Stomach (tissue), 9 donors: ENCODE data around the gene TNFRSF25. TPM values are rescaled to one million over a fixed set of nuclear protein-coding genes. Genes with fewer than 3 reads are reported as not detected.

Experiments used
- DNase-seq, 2 donors: peaks; one replicate each; pipeline versions ENCODE4 v3.0.0 to v3.0.0-alpha.2; 2013 to 2019
- H3K27ac ChIP-seq, 5 donors: fragments of 200-600 bp in 4 of 5; sonication (generic) in 4 of 5; one replicate each; pipeline ENCODE4 v1.5.1; 2013 to 2019; ENCODE audit warnings: mild to moderate bottlenecking in 1 of 5, moderate library complexity in 1 of 5
- H3K27me3 ChIP-seq, 3 donors: fragments of 200-600 bp; sonication (generic); one replicate each; pipeline ENCODE4 v1.5.1; 2017 to 2019; ENCODE audit warnings: mixed run types in 1 of 3
- H3K36me3 ChIP-seq, 4 donors: fragments of 200-600 bp; sonication (generic); 1 replicate in 3 of 4; 2 replicates in 1 of 4; pipeline ENCODE4 v1.5.1; 2016 to 2019
- H3K4me1 ChIP-seq, 4 donors: fragments of 200-600 bp; sonication (generic); one replicate each; pipeline ENCODE4 v1.5.1; 2016 to 2019
- H3K4me3 ChIP-seq, 4 donors: fragments of 200-600 bp; sonication (generic) in 3 of 4; one replicate each; pipeline ENCODE4 v1.5.1; 2016 to 2019; ENCODE audit warnings: mild to moderate bottlenecking in 1 of 4
- H3K9me3 ChIP-seq, 4 donors: fragments of 200-600 bp; sonication (generic); one replicate each; pipeline ENCODE4 v1.5.1; 2016 to 2019
- EP300 ChIP-seq: sonication (generic); formaldehyde crosslinking; IDR thresholded peaks from one replicate; pipeline ENCODE4 v1.6.1; 2017; ENCODE audit warnings: antibody characterized with exemption
- POLR2A ChIP-seq, 4 donors: fragments of 450-650 bp; IDR thresholded peaks; one replicate each; pipeline ENCODE4 v1.6.1; 2016; ENCODE audit warnings: antibody characterized with exemption in 4 of 4, control low read depth in 2 of 4, mild to moderate bottlenecking in 1 of 4, moderate library complexity in 1 of 4
- POLR2AphosphoS5 ChIP-seq, 3 donors: sonication (generic); formaldehyde crosslinking; IDR thresholded peaks; one replicate each; pipeline ENCODE4 v1.6.1; 2016; ENCODE audit warnings: antibody characterized with exemption in 3 of 3
- WGBS, 5 donors: extraction: QIAGEN DNeasy Blood & Tissue Kit in 3 of 5; methylation state at CpG; one replicate each; pipeline versions ENCODE4 v1.1.5 to v1.1.7; 2013 to 2018; 5-methylcytosine and 5-hydroxymethylcytosine counted together
- intact Hi-C: fragments of 100-400 bp; cut with DNase I; formaldehyde crosslinking; loops from one replicate; pipeline ENCODE4 v1.15.1; 2023; ENCODE audit warnings: low total_unique reads
- polyA plus RNA-seq, 3 donors: library from polyadenylated mRNA; stranded (reverse); fragments of 200-250 nt; gene quantifications; one replicate each; pipeline ENCODE4 v1.2.3, GENCODE V29; 2013
- total RNA-seq, 5 donors: library from RNA; depleted of rRNA; stranded (reverse); fragments of >200 nt; gene quantifications; one replicate each; pipeline versions ENCODE4 v1.1.0 to v1.2.3, GENCODE V29; 2014 to 2016
- TF ChIP-seq, protein P1 (sequence below), 7 experiments: fragments of 450-650 bp in 4 of 7; fragments of 200-600 bp in 3 of 7; sonication (generic) in 3 of 7; IDR thresholded peaks; one replicate each; pipeline ENCODE4 v1.5.1; 2016 to 2019; ENCODE audit warnings: antibody characterized with exemption in 7 of 7, control low read depth in 2 of 7, mild to moderate bottlenecking in 1 of 7
- donor health status: healthy with polysubstance abuse.
- donor health status: Bipolar disorder and iron deficiency.
- donor health status: healthy.

The TNFRSF25 gene
- total and polyA plus RNA-seq, 8 donors, result 2.7 to 215 (median 15.2) TPM

DNA sequence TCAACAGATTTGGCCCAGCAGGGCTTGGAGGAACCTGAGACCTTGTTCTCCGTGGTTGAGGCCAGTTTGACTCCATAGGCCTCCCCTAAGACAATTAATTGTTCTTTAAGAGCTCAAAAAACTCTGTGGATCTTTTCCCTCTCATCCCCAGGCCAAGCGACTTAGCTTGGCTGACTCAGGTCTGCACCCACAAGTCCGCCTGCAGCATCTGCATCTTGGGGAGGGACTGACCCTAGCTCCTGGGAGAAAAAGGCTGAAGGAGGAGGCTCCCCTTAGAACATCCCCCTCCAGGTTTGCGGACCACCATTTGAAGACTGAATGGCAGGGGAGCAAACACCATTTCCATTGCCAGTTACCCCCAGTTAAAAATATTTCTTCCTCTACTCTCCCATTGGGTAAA lies 44.7 kb downstream of the TNFRSF25 start:
- 58 to 78% (median 69%) methylated on average over 4 of the region's 4 CpGs for WGBS, 5 donors
- peaks cover 36 to 100% (median 97%) of the 10 kb centered on the region in 3 donors for H3K27me3 ChIP-seq
- H3K4me3 ChIP-seq, result no peak overlapping the region
- H3K9me3 ChIP-seq, result no peaks in the 10 kb centered on the region
- TF ChIP-seq, protein P1, sequence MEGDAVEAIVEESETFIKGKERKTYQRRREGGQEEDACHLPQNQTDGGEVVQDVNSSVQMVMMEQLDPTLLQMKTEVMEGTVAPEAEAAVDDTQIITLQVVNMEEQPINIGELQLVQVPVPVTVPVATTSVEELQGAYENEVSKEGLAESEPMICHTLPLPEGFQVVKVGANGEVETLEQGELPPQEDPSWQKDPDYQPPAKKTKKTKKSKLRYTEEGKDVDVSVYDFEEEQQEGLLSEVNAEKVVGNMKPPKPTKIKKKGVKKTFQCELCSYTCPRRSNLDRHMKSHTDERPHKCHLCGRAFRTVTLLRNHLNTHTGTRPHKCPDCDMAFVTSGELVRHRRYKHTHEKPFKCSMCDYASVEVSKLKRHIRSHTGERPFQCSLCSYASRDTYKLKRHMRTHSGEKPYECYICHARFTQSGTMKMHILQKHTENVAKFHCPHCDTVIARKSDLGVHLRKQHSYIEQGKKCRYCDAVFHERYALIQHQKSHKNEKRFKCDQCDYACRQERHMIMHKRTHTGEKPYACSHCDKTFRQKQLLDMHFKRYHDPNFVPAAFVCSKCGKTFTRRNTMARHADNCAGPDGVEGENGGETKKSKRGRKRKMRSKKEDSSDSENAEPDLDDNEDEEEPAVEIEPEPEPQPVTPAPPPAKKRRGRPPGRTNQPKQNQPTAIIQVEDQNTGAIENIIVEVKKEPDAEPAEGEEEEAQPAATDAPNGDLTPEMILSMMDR (IDR thresholded peaks at IDR 0.05), result no peak
- peaks cover 48 to 64% (median 61%) of the 10 kb centered on the region in 4 donors for H3K4me1 ChIP-seq
- DNase-seq, result no peak
- no peaks in the 10 kb centered on the region for H3K36me3 ChIP-seq
- H3K27ac ChIP-seq, result no peak overlapping the region
- intact Hi-C loops, result no loop called here

DNA sequence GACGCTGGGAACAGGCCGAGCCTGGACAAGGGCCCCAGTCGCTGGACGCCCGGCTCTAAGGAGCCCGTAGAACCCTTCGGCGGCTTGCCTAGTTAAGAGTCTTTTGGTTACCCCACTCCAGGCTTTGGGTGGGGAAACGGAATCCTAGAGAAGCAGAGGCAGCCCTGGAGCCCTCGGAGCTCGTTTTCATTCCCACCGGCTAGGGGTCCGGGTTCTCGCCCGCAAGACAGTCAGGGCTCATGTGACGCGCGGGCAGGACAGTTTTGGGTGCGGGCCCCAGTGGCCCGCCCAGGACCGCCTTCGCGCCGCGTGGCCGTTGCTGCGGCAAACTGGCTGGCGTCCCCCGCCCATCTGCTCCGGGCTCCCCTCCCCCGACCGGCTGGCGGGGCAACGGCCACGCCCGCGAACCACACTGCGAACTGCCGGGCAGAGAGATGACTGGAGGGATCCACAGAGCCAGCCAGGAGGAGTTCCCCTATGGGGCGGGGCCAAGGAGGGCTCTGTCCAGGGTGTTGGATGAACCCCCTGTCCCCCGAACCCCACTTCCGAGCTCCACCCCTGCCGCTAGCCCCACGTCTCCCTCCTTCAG lies 45.4 kb downstream of the TNFRSF25 start:
- H3K27ac ChIP-seq, result no peak overlapping the region
- peaks cover 37 to 100% (median 97%) of the 10 kb centered on the region in 3 donors for H3K27me3 ChIP-seq
- H3K9me3 ChIP-seq, result no peaks in the 10 kb centered on the region
- peak in 1 of 2 donors; percentile 68 for DNase-seq
- no peaks in the 10 kb centered on the region for H3K36me3 ChIP-seq
- H3K4me1 ChIP-seq, result peaks cover 48 to 60% (median 57%) of the 10 kb centered on the region in 4 donors
- WGBS, 5 donors, result 5 to 14% (median 8%) methylated on average over 14 to 44 of the region's 44 CpGs
- intact Hi-C loops, result no loop called here
- H3K4me3 ChIP-seq, result peak overlapping the region; percentile 39 to 56 (median 43)
- TF ChIP-seq, protein P1 (IDR thresholded peaks at IDR 0.05), result no peak
- TF ChIP-seq POLR2A (IDR thresholded peaks at IDR 0.05) (no peak), POLR2AphosphoS5 (IDR thresholded peaks at IDR 0.05) (no peak), EP300 (no peak)

DNA sequence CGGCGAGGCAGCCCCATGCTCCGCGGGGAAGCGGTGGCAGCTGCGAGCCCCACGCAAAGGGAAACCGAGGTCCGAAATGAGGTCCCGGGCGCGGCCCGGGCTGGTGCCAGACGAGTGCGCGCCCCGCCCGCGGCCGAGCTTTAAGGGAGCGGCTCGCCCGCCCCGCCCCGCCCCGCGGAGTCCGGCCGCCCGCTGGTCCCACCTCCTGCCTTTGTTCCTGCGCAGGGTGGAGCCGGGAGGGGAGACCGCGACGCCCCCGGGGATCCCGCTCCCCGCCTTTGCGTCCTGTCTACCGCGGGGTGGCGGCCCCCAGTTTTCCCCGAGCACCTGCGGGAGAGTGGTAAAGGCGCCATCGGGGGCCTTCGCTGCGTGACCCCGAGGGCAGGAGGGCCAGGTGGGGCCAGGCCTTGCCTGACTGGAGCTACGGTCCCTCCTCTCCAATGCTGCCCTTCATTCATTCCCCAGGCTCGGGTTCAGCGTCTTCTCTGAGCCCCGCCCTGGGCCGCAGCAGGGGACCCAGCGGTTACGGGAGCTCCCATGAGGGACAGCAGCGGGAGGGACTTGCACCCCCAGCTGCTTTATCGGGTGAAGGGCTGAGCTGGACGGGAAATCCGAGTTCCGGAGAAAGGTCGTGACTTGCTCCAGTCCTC lies 46.0 kb downstream of the TNFRSF25 start, which contains the start of gene HES2:
Gene HES2, minus strand, starts transcription at position 116 of the 650 bp plus-strand sequence. Its CDS starts 99 bp downstream, at position 17.
- H3K4me3 ChIP-seq, result peak within 1 kb of the TSS; percentile 39 to 56 (median 43)
- TF ChIP-seq POLR2A (IDR thresholded peaks at IDR 0.05), result no peak
- TF ChIP-seq EP300, result no peak
- TF ChIP-seq, protein P1 (IDR thresholded peaks at IDR 0.05), result no peak
- no peak for TF ChIP-seq POLR2AphosphoS5 (IDR thresholded peaks at IDR 0.05)
- H3K36me3 ChIP-seq, result no peaks in the 10 kb centered on the region
- intact Hi-C loops, result no loop called here
- H3K4me1 ChIP-seq, result peaks cover 45 to 54% (median 50%) of the 10 kb centered on the region in 4 donors
- DNase-seq, result peak; percentile 50 to 70
- 0 to 3% (median 0%) methylated on average over 14 to 62 of the region's 62 CpGs for WGBS, 5 donors
- no peak within 1 kb of the TSS for H3K27ac ChIP-seq
- no peaks in the 10 kb centered on the region for H3K9me3 ChIP-seq
- peaks cover 39 to 100% (median 97%) of the 10 kb centered on the region in 3 donors for H3K27me3 ChIP-seq

DNA sequence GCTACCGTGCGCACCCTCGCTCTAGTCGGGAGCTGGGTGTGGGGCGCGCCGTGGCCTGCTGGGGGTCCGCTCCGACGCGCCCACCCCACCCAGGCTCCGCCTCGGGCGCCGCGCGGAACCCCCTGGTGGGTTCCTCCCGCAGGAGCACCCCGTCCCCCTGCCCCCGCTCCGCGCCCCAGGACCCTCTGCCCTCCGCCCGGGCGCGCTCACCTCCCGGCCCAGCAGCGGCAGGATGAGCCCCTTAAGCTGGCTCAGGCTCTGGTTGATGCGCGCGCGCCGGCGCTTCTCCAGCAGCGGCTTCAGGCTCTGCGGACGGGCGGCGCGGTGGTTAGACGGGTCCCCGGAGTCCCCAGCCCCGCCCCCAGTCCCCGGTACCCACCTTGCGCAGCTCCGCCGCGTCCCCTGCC lies 46.6 kb downstream of the TNFRSF25 start:
- 0 to 3% (median 2%) methylated on average over 30 to 48 of the region's 48 CpGs; no CpG with 5 or more reads in 2 of the 5 donors for WGBS, 5 donors
- peaks cover 40 to 52% (median 49%) of the 10 kb centered on the region in 4 donors for H3K4me1 ChIP-seq
- no peak for TF ChIP-seq POLR2A (IDR thresholded peaks at IDR 0.05)
- TF ChIP-seq EP300, result no peak
- TF ChIP-seq, protein P1 (IDR thresholded peaks at IDR 0.05), result no peak
- no peak for TF ChIP-seq POLR2AphosphoS5 (IDR thresholded peaks at IDR 0.05)
- no peak overlapping the region for H3K27ac ChIP-seq
- peaks cover 36 to 100% (median 97%) of the 10 kb centered on the region in 3 donors for H3K27me3 ChIP-seq
- DNase-seq, result peak in 1 of 2 donors; percentile 48
- intact Hi-C loops, result no loop called here
- H3K36me3 ChIP-seq, result no peaks in the 10 kb centered on the region
- H3K9me3 ChIP-seq, result no peaks in the 10 kb centered on the region
- peak overlapping the region; percentile 39 to 56 (median 43) for H3K4me3 ChIP-seq
